Measurements from ENCODE around the gene PTBP2.
"Not testable (repeated sequence)": the region's sequence is repeated elsewhere in the genome, so short reads cannot be mapped to it uniquely, and the experiment has no call there.

Gene PTBP2

GRCh38 chr1:96746440-96747420, 25.1 kb downstream of the PTBP2 start:
- DNase-seq = no peak

- no peak for DNase-seq
Measured at GRCh38 chr1:96747565-96747964, 26.0 kb downstream of the PTBP2 start.

GRCh38 chr1:96748078-96748477, 26.5 kb downstream of the PTBP2 start:
- DNase-seq = no peak

- DNase-seq = no peak
Measured at GRCh38 chr1:96749618-96750017, 28.0 kb downstream of the PTBP2 start.

GRCh38 chr1:96752394-96752793, 30.8 kb downstream of the PTBP2 start:
- DNase-seq = no peak

GRCh38 chr1:96756789-96757188, 35.2 kb downstream of the PTBP2 start:
- DNase-seq = no peak

GRCh38 chr1:96762586-96762985, 41.0 kb downstream of the PTBP2 start:
- not testable (repeated sequence) for DNase-seq

- DNase-seq = no peak
Measured at GRCh38 chr1:96763514-96763913, 41.9 kb downstream of the PTBP2 start.

GRCh38 chr1:96764469-96764868, 42.9 kb downstream of the PTBP2 start:
- DNase-seq = no peak

GRCh38 chr1:96771847-96772246, 50.3 kb downstream of the PTBP2 start:
- DNase-seq = no peak

- no peak for DNase-seq
Measured at GRCh38 chr1:96772349-96772748, 50.8 kb downstream of the PTBP2 start.

- DNase-seq = no peak
Measured at GRCh38 chr1:96772972-96773371, 51.4 kb downstream of the PTBP2 start.

- no peak for DNase-seq
Measured at GRCh38 chr1:96782206-96782605, 60.6 kb downstream of the PTBP2 start.

GRCh38 chr1:96782856-96783255, 61.3 kb downstream of the PTBP2 start:
- DNase-seq = no peak

- no peak for DNase-seq
Measured at GRCh38 chr1:96790599-96790998, 69.0 kb downstream of the PTBP2 start.

- DNase-seq = no peak
Measured at GRCh38 chr1:96792220-96792619, 70.6 kb downstream of the PTBP2 start.

GRCh38 chr1:96801696-96802095, 80.1 kb downstream of the PTBP2 start:
- DNase-seq = not testable (repeated sequence)

GRCh38 chr1:96804648-96805047, 83.1 kb downstream of the PTBP2 start:
- no peak for DNase-seq

- DNase-seq = no peak
Measured at GRCh38 chr1:96808191-96808590, 86.6 kb downstream of the PTBP2 start.

- no peak for DNase-seq
Measured at GRCh38 chr1:96815914-96816313, 94.3 kb downstream of the PTBP2 start.

GRCh38 chr1:96820107-96820506, 98.5 kb downstream of the PTBP2 start:
- no peak for DNase-seq

GRCh38 chr1:96820671-96821070, 99.1 kb downstream of the PTBP2 start:
- no peak for DNase-seq

GRCh38 chr1:96825231-96825630, 103.6 kb downstream of the PTBP2 start:
- no peak for DNase-seq

GRCh38 chr1:96825950-96826576, 104.5 kb downstream of the PTBP2 start:
- DNase-seq = no peak
